Fibroblast of skin of right quadriceps (primary cell): ENCODE data around the gene NOC2L.
A peak's percentile ranks its signal among the peaks of the same experiment; 100 is the strongest.

Source experiments
- DNase-seq: peaks from one replicate; pipeline ENCODE4 v3.0.0-alpha.2; 2013

NOC2L gene

GRCh38 chr1:974293-974640, 15.2 kb upstream of the NOC2L start:
- DNase-seq: no peak

- DNase-seq: no peak
Observed at GRCh38 chr1:973459-974292, 14.6 kb upstream of the NOC2L start.

GRCh38 chr1:972726-973458, 13.8 kb upstream of the NOC2L start:
- no peak for DNase-seq

GRCh38 chr1:971751-972506, 12.9 kb upstream of the NOC2L start:
- DNase-seq: no peak

- DNase-seq: no peak
Observed at GRCh38 chr1:970973-971730, 12.1 kb upstream of the NOC2L start.

GRCh38 chr1:970242-970972, 11.4 kb upstream of the NOC2L start:
- no peak for DNase-seq

GRCh38 chr1:969260-969855, 10.3 kb upstream of the NOC2L start:
- no peak for DNase-seq

GRCh38 chr1:967466-968343, 8.6 kb upstream of the NOC2L start:
- DNase-seq: no peak

- peak; percentile 65 for DNase-seq
Observed at GRCh38 chr1:966704-967300, 7.7 kb upstream of the NOC2L start.

GRCh38 chr1:966135-966703, 7.2 kb upstream of the NOC2L start, which contains the start of gene PLEKHN1:
PLEKHN1 (plus strand) TSS chr1:966482; CDS start chr1:966532, 50 bp downstream.
- DNase-seq: peak; percentile 39

- no peak for DNase-seq
Observed at GRCh38 chr1:965526-966134, 6.6 kb upstream of the NOC2L start.

- no peak for DNase-seq
Observed at GRCh38 chr1:964691-965525, 5.9 kb upstream of the NOC2L start.

- no peak for DNase-seq
Observed at GRCh38 chr1:963746-964525, 4.9 kb upstream of the NOC2L start.

GRCh38 chr1:963301-963651, 4.2 kb upstream of the NOC2L start:
- DNase-seq: no peak

GRCh38 chr1:962381-963300, 3.6 kb upstream of the NOC2L start:
- no peak for DNase-seq

GRCh38 chr1:961132-961669, 2.1 kb upstream of the NOC2L start:
- DNase-seq: no peak
